GM19397 (cell line): ENCODE results near the gene LRRC15.
A peak's percentile ranks its signal among the peaks of the same experiment; 100 is the strongest.

ENCODE experiments used
- ATAC-seq: cut with Tn5 transposase; IDR thresholded peaks from one replicate; pipeline ENCODE4 v1.9.1; 2021; ENCODE audit warnings: mild to moderate bottlenecking, moderate library complexity; ENCODE audit not compliant: unreplicated experiment

Gene LRRC15

GRCh38 chr3:194320744-194321243, 48.7 kb downstream of the LRRC15 start:
- no peak for ATAC-seq

- ATAC-seq, result no peak
Observed at GRCh38 chr3:194320100-194320499, 49.4 kb downstream of the LRRC15 start.

GRCh38 chr3:194318511-194319161, 50.9 kb downstream of the LRRC15 start:
- ATAC-seq, result no peak

GRCh38 chr3:194316918-194317317, 52.6 kb downstream of the LRRC15 start:
- no peak for ATAC-seq

GRCh38 chr3:194315965-194316361, 53.6 kb downstream of the LRRC15 start:
- peak; percentile 17 for ATAC-seq

- ATAC-seq, result peak; percentile 75
Observed at GRCh38 chr3:194315088-194315964, 54.2 kb downstream of the LRRC15 start.

- ATAC-seq, result no peak
Observed at GRCh38 chr3:194314388-194315068, 55.0 kb downstream of the LRRC15 start.

GRCh38 chr3:194313560-194314387, 55.8 kb downstream of the LRRC15 start:
- no peak for ATAC-seq

GRCh38 chr3:194312743-194313281, 56.7 kb downstream of the LRRC15 start:
- no peak for ATAC-seq

GRCh38 chr3:194312186-194312742, 57.3 kb downstream of the LRRC15 start:
- ATAC-seq, result no peak

- no peak for ATAC-seq
Observed at GRCh38 chr3:194311000-194311399, 58.5 kb downstream of the LRRC15 start.

GRCh38 chr3:194310060-194310835, 59.3 kb downstream of the LRRC15 start:
- no peak for ATAC-seq

- ATAC-seq, result no peak
Observed at GRCh38 chr3:194308601-194309449, 60.7 kb downstream of the LRRC15 start.

GRCh38 chr3:194307849-194308248, 61.7 kb downstream of the LRRC15 start:
- no peak for ATAC-seq

- ATAC-seq, result peak; percentile 50
Observed at GRCh38 chr3:194306771-194307640, 62.5 kb downstream of the LRRC15 start.

GRCh38 chr3:194306109-194306686, 63.3 kb downstream of the LRRC15 start:
- peak; percentile 42 for ATAC-seq
